MCF 10A (cell line): Measurements from ENCODE around the gene PTPRT. TPM values are rescaled to one million over a fixed set of nuclear protein-coding genes. Genes with fewer than 3 reads are reported as not detected.
A peak's percentile ranks its signal among the peaks of the same experiment; 100 is the strongest.

ENCODE experiments used
- BruUV-seq: library from RNA; stranded (reverse); fragments of 400-500 nt; replicated peaks from 2 replicates; lab custom pipeline; 2021; lab: Mats Ljungman, UMichigan
- CTCF ChIA-PET: fragments of 300-600 bp; sonication (Branson Sonifier 250); formaldehyde crosslinking; extraction: SDS; loops from one replicate; lab custom pipeline; 2021; ENCODE audit warnings: antibody characterized with exemption, inconsistent platforms; lab: Yijun Ruan, JAX
- POLR2A ChIA-PET: fragments of 300-600, 350-650 bp; sonication (Branson Sonifier 250); formaldehyde crosslinking; extraction: SDS; loops from one replicate; lab custom pipeline; 2020; ENCODE audit warnings: antibody characterized with exemption, inconsistent platforms; lab: Yijun Ruan, JAX
- DNase-seq: peaks from one replicate; pipeline ENCODE4 v3.0.0-alpha.2; 2018; ENCODE audit not compliant: unreplicated experiment
- H3K27ac Mint-ChIP-seq: one replicate; pipeline ENCODE4 v1.8.0; 2022; ENCODE audit warnings: mild to moderate bottlenecking, low read depth, mixed read lengths; ENCODE audit not compliant: unreplicated experiment
- H3K27me3 Mint-ChIP-seq: one replicate; pipeline ENCODE4 v1.8.0; 2022; ENCODE audit warnings: mixed read lengths; ENCODE audit not compliant: insufficient read depth, unreplicated experiment
- H3K36me3 Mint-ChIP-seq: one replicate; pipeline ENCODE4 v1.8.0; 2022; ENCODE audit warnings: mild to moderate bottlenecking, moderate library complexity, mixed read lengths; ENCODE audit not compliant: insufficient read depth, unreplicated experiment
- H3K4me1 Mint-ChIP-seq: one replicate; pipeline ENCODE4 v1.8.0; 2022; ENCODE audit warnings: mixed read lengths; ENCODE audit not compliant: insufficient read depth, unreplicated experiment
- H3K4me3 Mint-ChIP-seq: one replicate; pipeline ENCODE4 v1.8.0; 2022; ENCODE audit warnings: mild to moderate bottlenecking, moderate library complexity, mixed read lengths; ENCODE audit not compliant: unreplicated experiment
- H3K9me3 Mint-ChIP-seq: one replicate; pipeline ENCODE4 v1.8.0; 2022; ENCODE audit warnings: mixed read lengths; ENCODE audit not compliant: unreplicated experiment
- intact Hi-C: fragments of 100-400 bp; cut with micrococcal nuclease; formaldehyde crosslinking; loops from 2 replicates; pipeline ENCODE4 v1.14.1; 2022
- total RNA-seq: library from RNA; stranded (reverse); gene quantifications from 2 replicates; pipeline ENCODE4 v1.2.3, GENCODE V29; 2022
- TF ChIP-seq, protein P1 (sequence below): fragments of 200-600 bp; IDR thresholded peaks from one replicate; pipeline ENCODE4 v1.8.0; 2022; ENCODE audit warnings: antibody characterized with exemption, mild to moderate bottlenecking; ENCODE audit not compliant: unreplicated experiment

Gene PTPRT
- total RNA-seq, 1 experiment from 2014 or later: not detected

DNA sequence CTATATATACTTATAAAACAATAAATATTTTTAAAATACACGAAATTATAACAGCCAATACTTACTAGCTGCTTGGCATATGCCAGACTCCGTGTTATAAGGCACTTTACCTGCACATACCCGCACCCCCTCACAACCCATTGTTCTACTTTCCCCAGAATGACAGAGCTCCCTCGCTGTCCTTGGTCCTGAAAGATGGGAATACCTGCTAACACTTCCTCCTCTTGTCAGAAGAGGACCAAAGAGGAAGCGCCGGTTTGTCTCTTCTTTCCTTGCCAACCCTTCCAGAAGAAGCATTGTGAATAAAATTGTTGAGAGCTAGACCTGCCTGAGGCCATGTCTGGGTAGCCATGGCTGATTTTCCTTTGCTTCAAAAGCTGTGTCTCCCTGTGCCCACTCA lies 149.3 kb downstream of the PTPRT start:
- POLR2A ChIA-PET: no interaction called here
- H3K4me3 Mint-ChIP-seq: no peak overlapping the region
- peaks cover 27% of the 10 kb centered on the region for H3K9me3 Mint-ChIP-seq
- no peaks in the 10 kb centered on the region for H3K4me1 Mint-ChIP-seq
- BruUV-seq: no TSS peak
- CTCF ChIA-PET: interaction anchor here (1.5 kb wide), 1 partner anchor 11 kb away, joined by 5 read pairs; no protein-coding TSS in a partner anchor
- TF ChIP-seq, protein P1, sequence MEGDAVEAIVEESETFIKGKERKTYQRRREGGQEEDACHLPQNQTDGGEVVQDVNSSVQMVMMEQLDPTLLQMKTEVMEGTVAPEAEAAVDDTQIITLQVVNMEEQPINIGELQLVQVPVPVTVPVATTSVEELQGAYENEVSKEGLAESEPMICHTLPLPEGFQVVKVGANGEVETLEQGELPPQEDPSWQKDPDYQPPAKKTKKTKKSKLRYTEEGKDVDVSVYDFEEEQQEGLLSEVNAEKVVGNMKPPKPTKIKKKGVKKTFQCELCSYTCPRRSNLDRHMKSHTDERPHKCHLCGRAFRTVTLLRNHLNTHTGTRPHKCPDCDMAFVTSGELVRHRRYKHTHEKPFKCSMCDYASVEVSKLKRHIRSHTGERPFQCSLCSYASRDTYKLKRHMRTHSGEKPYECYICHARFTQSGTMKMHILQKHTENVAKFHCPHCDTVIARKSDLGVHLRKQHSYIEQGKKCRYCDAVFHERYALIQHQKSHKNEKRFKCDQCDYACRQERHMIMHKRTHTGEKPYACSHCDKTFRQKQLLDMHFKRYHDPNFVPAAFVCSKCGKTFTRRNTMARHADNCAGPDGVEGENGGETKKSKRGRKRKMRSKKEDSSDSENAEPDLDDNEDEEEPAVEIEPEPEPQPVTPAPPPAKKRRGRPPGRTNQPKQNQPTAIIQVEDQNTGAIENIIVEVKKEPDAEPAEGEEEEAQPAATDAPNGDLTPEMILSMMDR: no peak
- intact Hi-C loops: no loop called here
- H3K36me3 Mint-ChIP-seq: no peaks in the 10 kb centered on the region
- no peaks in the 10 kb centered on the region for H3K27me3 Mint-ChIP-seq
- no peak overlapping the region for H3K27ac Mint-ChIP-seq
- DNase-seq: peak; percentile 0

DNA sequence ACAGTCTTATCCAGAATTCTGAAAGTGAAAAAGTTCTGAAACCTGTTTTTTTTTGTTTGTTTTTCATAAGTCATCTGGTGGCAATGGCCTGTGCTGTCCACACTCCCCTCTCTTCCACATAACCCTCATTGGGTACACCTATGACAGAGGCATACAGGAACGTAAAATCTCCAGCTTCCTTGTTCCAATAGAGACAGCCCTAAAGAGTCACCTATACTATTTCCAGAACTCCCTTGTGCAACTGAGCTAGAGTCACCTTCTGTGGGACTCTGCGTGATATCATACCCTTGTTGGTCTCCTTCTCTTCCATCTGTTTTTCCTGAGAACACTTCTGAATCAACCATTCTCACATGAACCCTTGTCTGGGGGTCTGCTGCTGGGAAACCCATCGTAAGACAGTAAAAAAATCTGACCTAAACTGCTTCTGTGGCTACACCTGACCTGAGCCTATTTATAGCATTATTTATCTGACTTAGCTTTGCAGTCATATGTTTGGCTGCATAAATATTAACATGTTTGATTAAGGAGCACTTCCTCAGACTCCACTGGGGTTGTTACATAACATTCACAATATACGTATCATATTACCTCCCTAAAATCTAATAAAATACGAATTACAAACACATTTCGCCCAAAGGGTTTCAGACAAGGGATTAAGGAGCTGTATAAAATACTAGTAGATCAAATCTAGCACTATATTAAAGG lies 151.9 kb downstream of the PTPRT start:
- no peaks in the 10 kb centered on the region for H3K27me3 Mint-ChIP-seq
- CTCF ChIA-PET: no interaction called here

DNA sequence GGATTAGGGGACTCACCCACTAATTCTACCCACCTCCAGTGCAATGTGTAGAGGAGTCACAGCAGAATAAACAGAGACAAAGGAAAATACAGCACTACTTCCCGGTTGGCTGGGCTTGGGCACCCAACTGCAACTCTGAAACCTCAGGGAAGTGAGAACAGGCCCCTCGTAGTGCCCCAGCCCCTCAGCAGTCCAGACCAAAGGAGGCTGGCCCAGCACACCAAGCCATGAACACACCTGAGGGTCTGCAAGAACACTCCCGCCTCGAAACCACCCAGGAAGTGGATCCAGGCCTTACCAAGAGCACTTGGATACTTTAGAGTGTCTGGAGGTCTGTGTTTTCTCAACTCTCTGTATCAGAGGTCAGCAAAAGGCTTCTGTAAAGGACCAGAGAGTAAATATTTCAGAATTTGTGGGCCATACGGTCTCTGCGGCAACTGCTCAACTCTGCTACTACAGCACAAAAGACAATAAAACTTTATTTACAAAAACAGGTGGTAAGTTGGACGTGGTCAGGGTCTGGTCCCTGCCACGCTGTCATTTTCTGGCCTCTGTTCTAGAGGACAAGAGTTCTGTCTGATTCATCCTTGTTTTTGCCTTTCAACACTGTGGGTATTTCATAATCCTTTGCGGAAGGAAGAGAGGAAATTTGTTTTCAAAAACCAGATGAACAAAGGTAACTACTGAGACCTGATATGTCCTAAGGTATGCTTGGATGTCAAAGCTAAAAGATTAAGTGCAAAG lies 154.6 kb downstream of the PTPRT start:
- no peak for DNase-seq
- no TSS peak for BruUV-seq
- Mint-ChIP-seq H3K27me3 (no peaks in the 10 kb centered on the region), H3K36me3 (no peaks in the 10 kb centered on the region), H3K4me1 (no peaks in the 10 kb centered on the region), H3K27ac (no peak overlapping the region), H3K9me3 (peaks cover 22% of the 10 kb centered on the region), H3K4me3 (no peak overlapping the region)
- intact Hi-C loops: no loop called here
- ChIA-PET CTCF (no interaction called here), POLR2A (no interaction called here)
- TF ChIP-seq, protein P1: no peak

More for the DNA sequence above, 151.9 kb downstream of the PTPRT start:
- Mint-ChIP-seq H3K27ac (no peak overlapping the region), H3K4me3 (no peak overlapping the region), H3K9me3 (peaks cover 31% of the 10 kb centered on the region), H3K4me1 (no peaks in the 10 kb centered on the region), H3K36me3 (no peaks in the 10 kb centered on the region)
- intact Hi-C loops: no loop called here
- POLR2A ChIA-PET: no interaction called here
- TF ChIP-seq, protein P1: no peak
- DNase-seq: no peak
- no TSS peak for BruUV-seq

- CTCF ChIA-PET: interaction anchor here (0.6 to 0.7 kb wide), 3 partner anchors 156 to 343 kb away, joined by 3 read pairs; no protein-coding TSS in a partner anchor
- H3K27ac Mint-ChIP-seq: no peak overlapping the region
- no peaks in the 10 kb centered on the region for H3K36me3 Mint-ChIP-seq
- H3K4me1 Mint-ChIP-seq: no peaks in the 10 kb centered on the region
- POLR2A ChIA-PET: no interaction called here
- no peak for DNase-seq
- no peak overlapping the region for H3K4me3 Mint-ChIP-seq
- TF ChIP-seq, protein P1: no peak
- H3K9me3 Mint-ChIP-seq: peaks cover 35% of the 10 kb centered on the region
- no TSS peak for BruUV-seq
- no peaks in the 10 kb centered on the region for H3K27me3 Mint-ChIP-seq
- intact Hi-C loops: no loop called here
Measured at GRCh38 chr20:43032459-43032858, 157.2 kb downstream of the PTPRT start.
